ENCODE measurements around the gene RNASE13. TPM values are rescaled to one million over a fixed set of nuclear protein-coding genes. Genes with fewer than 3 reads are reported as not detected.

RNASE13 gene
- total RNA-seq, 4 donors from 2014 or later = not detected

- H3K27me3 ChIP-seq = no peaks in the 10 kb centered on the region
- TF ChIP-seq POLR2A (IDR thresholded peaks at IDR 0.05) (no peak), CTCF (IDR thresholded peaks at IDR 0.05) (no peak)
- H3K36me3 ChIP-seq = peaks cover 0 to 52% (median 0%) of the 10 kb centered on the region in 3 donors
- no peaks in the 10 kb centered on the region for H3K9me3 ChIP-seq
- H3K4me3 ChIP-seq = no peak overlapping the region
- H3K27ac ChIP-seq = no peak overlapping the region
- no peak for DNase-seq
- H3K4me1 ChIP-seq = peaks cover 0 to 14% (median 0%) of the 10 kb centered on the region in 4 donors
Measured at GRCh38 chr14:21019366-21019765, 15.2 kb downstream of the RNASE13 start.

GRCh38 chr14:21018781-21019180 is 15.8 kb downstream of the RNASE13 start:
- Histone ChIP-seq H3K4me1 (peaks cover 0 to 9% (median 0%) of the 10 kb centered on the region in 4 donors), H3K4me3 (no peak overlapping the region), H3K9me3 (no peaks in the 10 kb centered on the region), H3K27me3 (no peaks in the 10 kb centered on the region), H3K27ac (no peak overlapping the region), H3K36me3 (peaks cover 0 to 52% (median 0%) of the 10 kb centered on the region in 3 donors)
- DNase-seq = no peak
- no peak for TF ChIP-seq CTCF (IDR thresholded peaks at IDR 0.05)
- TF ChIP-seq POLR2A (IDR thresholded peaks at IDR 0.05) = no peak

GRCh38 chr14:21018286-21018685 is 16.3 kb downstream of the RNASE13 start:
- Histone ChIP-seq H3K36me3 (peaks cover 0 to 52% (median 0%) of the 10 kb centered on the region in 3 donors), H3K9me3 (no peaks in the 10 kb centered on the region), H3K4me3 (no peak overlapping the region), H3K4me1 (peaks cover 0 to 4% (median 0%) of the 10 kb centered on the region in 4 donors), H3K27ac (no peak overlapping the region), H3K27me3 (no peaks in the 10 kb centered on the region)
- no peak for TF ChIP-seq CTCF (IDR thresholded peaks at IDR 0.05)
- no peak for TF ChIP-seq POLR2A (IDR thresholded peaks at IDR 0.05)
- DNase-seq = no peak

- peaks cover 0 to 52% (median 0%) of the 10 kb centered on the region in 3 donors for H3K36me3 ChIP-seq
- no peaks in the 10 kb centered on the region for H3K9me3 ChIP-seq
- TF ChIP-seq CTCF (IDR thresholded peaks at IDR 0.05) (no peak), POLR2A (IDR thresholded peaks at IDR 0.05) (no peak)
- DNase-seq = no peak
- no peak overlapping the region for H3K4me3 ChIP-seq
- H3K4me1 ChIP-seq = no peaks in the 10 kb centered on the region
- H3K27me3 ChIP-seq = no peaks in the 10 kb centered on the region
- no peak overlapping the region for H3K27ac ChIP-seq
Measured at GRCh38 chr14:21017528-21018245, 16.9 kb downstream of the RNASE13 start.

- Histone ChIP-seq H3K36me3 (peaks cover 0 to 49% (median 0%) of the 10 kb centered on the region in 3 donors), H3K4me3 (no peak overlapping the region), H3K9me3 (no peaks in the 10 kb centered on the region), H3K27me3 (no peaks in the 10 kb centered on the region), H3K27ac (no peak overlapping the region), H3K4me1 (no peaks in the 10 kb centered on the region)
- TF ChIP-seq POLR2A (IDR thresholded peaks at IDR 0.05) = no peak
- no peak for TF ChIP-seq CTCF (IDR thresholded peaks at IDR 0.05)
- DNase-seq = no peak
Measured at GRCh38 chr14:21016413-21017190, 18.0 kb downstream of the RNASE13 start.

Data from Peyer's patch (tissue), 4 donors.